Motor neuron (in vitro differentiated cells): Measurements from ENCODE around the gene CDHR3. TPM values are rescaled to one million over a fixed set of nuclear protein-coding genes. Genes with fewer than 3 reads are reported as not detected.
A peak's percentile ranks its signal among the peaks of the same experiment; 100 is the strongest.

Experiments used
- ATAC-seq, 8 experiments: fragments of 200-7000 bp; cut with Tn5 transposase; replicated peaks in 6 of 8; 2 replicates each; pipeline ENCODE4 v1.8.0; 2021; ENCODE audit warnings: mild to moderate bottlenecking in 8 of 8, moderate library complexity in 8 of 8
- H3K27ac ChIP-seq, 2 donors: fragments of 250-450 bp; sonication (Bioruptor Pico); 2 replicates each; pipeline ENCODE4 v1.9.0; 2021; ENCODE audit warnings: antibody characterized with exemption in 2 of 2, mild to moderate bottlenecking in 2 of 2, moderate library complexity in 1 of 2
- H3K4me1 ChIP-seq, 2 donors: fragments of 250-450 bp; sonication (Bioruptor Pico); replicated peaks in 1 of 2; 2 replicates each; pipeline ENCODE4 v1.6.1; 2021; ENCODE audit warnings: antibody characterized with exemption in 2 of 2, mild to moderate bottlenecking in 2 of 2, moderate library complexity in 1 of 2
- H3K4me3 ChIP-seq, 5 donors: fragments of 250-450 bp; sonication (Bioruptor Pico); 2 replicates each; pipeline ENCODE4 v1.9.0; 2021; ENCODE audit warnings: antibody characterized with exemption in 5 of 5, mild to moderate bottlenecking in 5 of 5, moderate library complexity in 4 of 5
- WGBS, 10 experiments: fragments of 450-650 bp; shearing (Covaris generic); methylation state at CpG; one replicate each; pipeline ENCODE4 v1.0.0; 2022; 5-methylcytosine and 5-hydroxymethylcytosine counted together
- in situ Hi-C, 9 experiments: fragments of 400-800 bp; cut with MboI; loops; one replicate each; pipeline ENCODE4 v1.15.0; 2021; ENCODE audit warnings: low sequenced_read_pairs in 9 of 9, low pct_unique_long_range_greater_than_20kb in 2 of 9; ENCODE audit not compliant: unreplicated experiment in 9 of 9
- total RNA-seq, 8 experiments: library from RNA; unstranded; fragments of 300-600 nt; gene quantifications; 2 replicates each; pipeline versions ENCODE4 v1.2.3 to v1.2.4, GENCODE V29; 2022

CDHR3 gene
- total RNA-seq, 8 experiments from 2014 or later, result 0.56 to 31.6 (median 5.8) TPM

DNA sequence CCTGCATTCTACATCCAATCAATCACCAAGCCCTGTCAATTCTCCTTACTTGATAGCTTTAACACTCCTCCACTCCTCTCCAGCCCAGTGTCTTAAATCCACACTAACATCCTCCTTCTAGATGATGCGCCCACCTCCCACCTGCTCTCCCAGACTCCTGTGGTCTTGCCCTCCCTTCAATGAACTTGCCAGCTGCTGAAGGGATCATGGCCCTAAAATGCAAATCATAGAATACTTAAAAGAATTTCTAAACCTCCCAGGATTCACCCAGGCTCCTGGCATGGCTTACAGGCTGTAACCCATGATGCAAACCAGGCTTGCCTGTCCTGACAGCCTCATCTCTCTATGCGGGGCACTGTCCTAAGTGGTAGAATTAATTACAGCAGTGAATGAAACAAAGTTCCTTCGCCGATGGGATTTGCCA lies 105.5 kb downstream of the CDHR3 start:
- H3K4me1 ChIP-seq, result peaks cover 34 to 41% of the 10 kb centered on the region in 2 donors
- no peak overlapping the region for H3K27ac ChIP-seq
- in situ Hi-C loops, result no loop called here
- no peak overlapping the region for H3K4me3 ChIP-seq
- WGBS, 10 experiments, result 32 to 96% (median 84%) methylated on average over 2 to 4 of the region's 4 CpGs; no CpG with 5 or more reads in 2 of the 10 experiments
- no peak for ATAC-seq

DNA sequence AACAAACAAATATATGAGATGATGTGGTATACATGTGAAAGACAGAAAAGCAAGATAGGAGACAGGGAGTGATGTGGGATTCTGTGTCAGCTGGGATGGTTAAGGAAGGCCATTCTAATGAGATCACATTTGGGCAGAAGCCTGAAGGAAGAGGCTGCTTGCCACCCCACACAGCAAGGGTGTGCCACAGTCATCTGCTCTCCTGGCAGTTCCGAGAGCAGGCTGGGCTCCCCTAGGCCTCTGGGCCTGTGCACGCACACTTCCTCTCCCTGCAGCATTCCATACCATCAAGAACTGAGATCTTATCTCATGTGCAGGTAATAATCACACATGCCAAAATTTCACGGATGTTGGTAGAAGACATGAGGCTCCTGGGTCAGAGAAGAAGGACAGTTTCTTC lies 105.9 kb downstream of the CDHR3 start:
- no peak overlapping the region for H3K27ac ChIP-seq
- ATAC-seq, result peak in 2 of 8 experiments; percentile 9 to 10
- in situ Hi-C loops, result no loop called here

DNA sequence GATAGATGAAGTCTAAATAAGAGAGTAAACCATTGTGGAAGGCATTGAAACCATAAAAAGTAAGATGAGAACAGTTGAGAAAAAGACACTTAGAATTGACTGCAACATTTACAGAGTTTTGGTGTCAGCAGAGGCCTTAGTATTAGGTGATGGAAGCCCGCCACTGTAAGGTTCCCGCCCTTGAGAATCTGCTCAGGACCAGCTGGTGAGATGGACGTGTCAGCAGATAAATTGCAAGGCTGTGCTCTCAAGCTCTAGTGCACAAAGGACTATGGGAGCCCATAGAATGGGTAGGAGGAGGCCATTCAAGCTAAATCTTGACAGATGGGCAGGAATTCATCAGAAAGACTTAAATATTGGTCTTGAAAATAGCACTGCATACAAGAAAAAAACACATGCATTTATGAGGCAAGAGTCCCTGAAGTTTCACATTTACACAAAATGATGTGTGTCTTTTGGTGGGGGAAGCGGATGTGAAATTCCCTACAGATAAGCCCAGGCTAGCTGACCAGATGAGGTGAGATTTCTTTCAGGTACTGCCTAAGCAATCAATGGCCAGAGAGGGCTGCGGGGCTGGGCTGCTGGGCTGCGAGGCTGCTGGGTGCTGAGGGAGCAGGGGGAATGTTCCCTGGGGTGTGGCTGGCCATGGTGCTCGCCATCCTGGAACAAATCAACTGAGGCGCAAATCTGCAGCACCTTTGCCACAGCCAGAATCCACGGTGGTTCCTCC lies 106.6 kb downstream of the CDHR3 start:
- in situ Hi-C loops, result no loop called here
- peaks cover 23 to 31% of the 10 kb centered on the region in 2 donors for H3K4me1 ChIP-seq
- no peak overlapping the region for H3K4me3 ChIP-seq
- 38 to 100% (median 74%) methylated on average over 1 to 5 of the region's 9 CpGs; no CpG with 5 or more reads in 2 of the 10 experiments for WGBS, 10 experiments
- ATAC-seq, result no peak
- H3K27ac ChIP-seq, result no peak overlapping the region

More for the DNA sequence above, 105.9 kb downstream of the CDHR3 start:
- WGBS, 10 experiments, result 27 to 100% (median 82%) methylated on average over 1 to 3 of the region's 3 CpGs; no CpG with 5 or more reads in 5 of the 10 experiments
- Histone ChIP-seq H3K4me1 (peaks cover 30 to 37% of the 10 kb centered on the region in 2 donors), H3K4me3 (no peak overlapping the region)

DNA sequence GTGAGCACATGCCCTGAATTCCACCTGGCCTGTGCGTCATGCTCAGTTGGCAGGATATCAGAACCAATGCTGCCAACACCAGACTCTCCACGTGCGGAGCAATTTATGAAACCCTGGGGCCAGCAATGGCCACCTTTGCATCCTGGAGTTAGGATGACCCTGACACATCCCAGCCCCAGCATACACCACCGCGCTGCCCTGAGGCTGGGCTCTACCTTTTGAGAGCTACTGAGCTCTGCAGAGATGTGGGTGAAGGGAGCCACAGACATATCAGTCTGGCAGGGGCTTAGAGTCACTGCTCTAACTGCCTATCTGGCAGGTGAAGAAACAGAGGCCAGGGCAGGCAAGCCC lies 107.1 kb downstream of the CDHR3 start:
- no peak for ATAC-seq

DNA sequence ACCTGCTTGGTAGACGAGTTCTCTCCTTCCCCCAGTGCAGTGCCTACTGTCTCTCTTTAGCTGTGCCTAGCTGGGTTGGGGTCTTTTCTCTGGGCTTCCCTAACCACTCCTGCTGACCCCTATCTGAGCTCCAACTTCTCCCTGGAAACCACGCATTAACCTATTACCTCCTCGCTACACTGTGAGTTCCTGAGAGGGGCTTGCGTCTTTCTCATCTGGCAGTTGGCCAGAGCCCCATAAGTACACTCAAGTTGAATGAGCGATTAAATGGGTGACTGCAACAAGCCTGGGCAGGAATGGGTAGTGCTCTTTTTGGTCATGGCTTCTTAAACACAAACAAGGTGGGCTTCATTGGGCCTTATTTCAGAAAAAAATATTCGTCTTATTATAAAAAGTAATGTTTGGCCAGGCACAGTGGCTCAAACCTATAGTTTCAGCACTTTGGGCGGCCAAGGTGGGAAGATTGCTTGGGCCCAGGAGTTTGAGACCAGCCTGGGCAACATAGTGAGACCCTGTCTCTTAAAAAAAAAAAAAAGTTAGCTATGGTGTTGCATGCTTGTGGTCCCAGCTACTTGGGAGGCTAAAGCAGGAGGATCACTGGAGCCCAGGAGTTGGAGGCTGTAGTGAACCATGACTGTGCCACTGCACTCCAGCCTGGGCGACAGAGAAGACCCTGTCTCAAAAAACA lies 107.6 kb downstream of the CDHR3 start:
- ATAC-seq, result no peak
- in situ Hi-C loops, result no loop called here
- peaks cover 12 to 20% of the 10 kb centered on the region in 2 donors for H3K4me1 ChIP-seq
- H3K4me3 ChIP-seq, result no peak overlapping the region
- WGBS, 10 experiments, result 60 to 100% (median 87%) methylated on average over 1 to 7 of the region's 8 CpGs; no CpG with 5 or more reads in 1 of the 10 experiments
- H3K27ac ChIP-seq, result no peak overlapping the region

More for the DNA sequence above, 107.1 kb downstream of the CDHR3 start:
- in situ Hi-C loops, result no loop called here
- Histone ChIP-seq H3K4me1 (peaks cover 18 to 25% of the 10 kb centered on the region in 2 donors), H3K4me3 (no peak overlapping the region), H3K27ac (no peak overlapping the region)
- WGBS, 10 experiments, result 90 to 100% methylated on average over 1 to 2 of the region's 5 CpGs; no CpG with 5 or more reads in 8 of the 10 experiments

DNA sequence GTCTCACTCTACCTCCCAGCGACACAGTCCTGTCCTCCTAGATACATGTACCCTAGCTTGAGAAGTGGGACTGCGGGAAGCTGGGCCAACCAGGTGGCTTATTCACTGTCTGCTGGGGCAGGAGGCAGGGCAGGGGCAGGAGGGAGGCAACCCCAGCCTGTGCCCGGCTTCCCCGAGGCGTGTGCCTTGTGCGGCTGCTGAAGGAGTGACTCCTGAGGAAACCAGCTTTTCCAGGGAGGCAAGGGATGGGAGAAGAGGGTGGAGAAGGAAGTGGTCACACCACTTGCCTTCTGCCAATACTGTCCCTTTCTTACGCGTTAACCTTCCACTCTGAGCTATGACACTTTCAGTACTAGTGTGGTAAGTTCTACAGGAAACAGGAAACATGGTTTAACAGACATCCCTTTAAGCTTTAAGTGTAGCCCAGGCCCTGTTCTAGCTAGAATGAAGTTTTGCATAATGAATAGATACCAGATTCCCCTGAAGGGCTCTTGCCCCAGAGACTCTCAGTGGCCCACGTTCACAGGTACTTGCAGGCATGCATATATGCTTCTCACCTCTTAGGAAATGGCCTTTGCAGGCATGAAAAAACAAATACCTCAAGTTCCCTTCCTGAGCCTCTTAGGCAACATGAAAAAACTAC lies 108.4 kb downstream of the CDHR3 start:
- Histone ChIP-seq H3K27ac (no peak overlapping the region), H3K4me3 (no peak overlapping the region), H3K4me1 (peaks cover 8 to 13% of the 10 kb centered on the region in 2 donors)
- ATAC-seq, result peak in 2 of 8 experiments; percentile 25 to 53
- 50 to 100% (median 91%) methylated on average over 1 to 8 of the region's 9 CpGs; no CpG with 5 or more reads in 3 of the 10 experiments for WGBS, 10 experiments
- in situ Hi-C loops, result no loop called here

DNA sequence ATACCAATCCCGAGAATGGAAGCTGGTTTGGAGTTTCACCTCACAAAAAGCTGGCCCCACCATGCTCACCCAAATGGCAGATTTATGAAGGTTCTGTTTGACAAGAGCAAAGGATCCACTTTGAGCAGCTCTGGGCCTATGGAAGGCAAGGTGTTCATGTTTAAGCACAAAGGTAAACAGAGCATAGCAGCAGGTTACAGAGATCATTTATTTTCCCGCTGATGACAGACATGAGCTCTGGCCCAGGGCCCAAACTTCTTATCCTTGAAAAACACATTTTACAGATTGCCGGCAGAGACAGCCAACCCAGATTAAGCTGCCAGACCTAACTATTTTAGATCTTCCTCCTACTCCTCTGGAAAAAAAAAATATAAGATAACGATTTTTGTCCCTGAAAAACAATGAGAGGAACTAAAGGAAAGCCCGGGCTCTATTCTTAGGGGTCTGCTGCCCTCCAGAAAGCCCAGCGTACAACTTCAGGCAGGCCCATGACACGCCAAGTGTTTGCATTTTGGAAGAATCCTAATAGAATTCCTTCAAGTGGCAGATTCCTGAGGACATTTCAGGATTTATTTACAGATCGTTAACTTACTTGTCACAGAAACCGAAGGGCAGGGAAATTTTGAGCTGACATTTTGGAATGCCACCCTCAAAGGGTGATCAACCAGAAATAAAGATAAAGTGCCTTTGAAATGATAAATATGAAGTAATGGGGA lies 109.1 kb downstream of the CDHR3 start:
- no peak for ATAC-seq
- H3K27ac ChIP-seq, result no peak overlapping the region
- in situ Hi-C loops, result no loop called here

DNA sequence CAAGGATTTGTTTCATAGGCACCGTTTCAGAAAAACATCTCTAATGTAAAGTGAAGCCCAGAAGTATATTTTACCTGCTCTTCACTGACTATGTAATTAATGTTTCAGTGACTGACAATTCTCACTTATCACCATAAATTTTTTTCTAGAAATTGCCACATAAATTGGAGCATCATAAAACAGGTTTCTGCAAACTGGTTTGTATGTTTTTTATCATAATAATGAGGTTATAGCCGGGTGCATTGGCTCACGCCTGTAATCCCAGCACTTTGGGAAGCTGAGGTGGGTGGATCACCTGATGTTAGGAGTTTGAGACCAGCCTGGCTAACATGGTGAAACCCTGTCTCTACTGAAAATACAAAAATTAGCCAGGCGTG lies 109.6 kb downstream of the CDHR3 start:
- no peak for ATAC-seq
- in situ Hi-C loops, result no loop called here
- H3K27ac ChIP-seq, result no peak overlapping the region
- H3K4me3 ChIP-seq, result no peak overlapping the region
- H3K4me1 ChIP-seq, result peaks cover 8 to 13% of the 10 kb centered on the region in 2 donors
- WGBS, 10 experiments, result 29 to 100% (median 85%) methylated on average over 1 to 4 of the region's 4 CpGs; no CpG with 5 or more reads in 1 of the 10 experiments

More for the DNA sequence above, 109.1 kb downstream of the CDHR3 start:
- peaks cover 8 to 13% of the 10 kb centered on the region in 2 donors for H3K4me1 ChIP-seq
- no peak overlapping the region for H3K4me3 ChIP-seq
- 14 to 100% (median 77%) methylated on average over 1 to 9 of the region's 9 CpGs for WGBS, 10 experiments

DNA sequence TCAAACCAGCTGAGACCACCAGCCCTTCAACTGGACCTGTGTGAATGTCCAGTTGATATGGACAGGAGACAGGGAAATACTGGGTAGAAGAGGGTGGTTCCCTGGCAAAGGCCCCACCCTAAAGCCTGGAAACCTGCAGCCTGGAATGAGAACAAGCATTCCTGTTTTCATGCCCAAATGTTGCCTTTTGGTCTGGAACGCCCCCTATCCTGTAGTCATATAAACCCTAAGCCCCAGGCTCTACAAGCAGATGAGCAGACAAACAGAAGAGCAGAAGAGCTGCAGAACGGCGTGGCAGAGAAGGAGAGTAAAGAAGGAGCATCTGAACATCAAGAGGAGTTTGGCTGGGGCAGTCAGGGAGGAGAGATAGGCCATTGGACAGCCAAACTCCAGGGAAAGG lies 110.6 kb downstream of the CDHR3 start:
- 82 to 100% (median 96%) methylated on average over 1 to 3 of the region's 3 CpGs; no CpG with 5 or more reads in 4 of the 10 experiments for WGBS, 10 experiments
- no peak for ATAC-seq
- Histone ChIP-seq H3K4me1 (peaks cover 8 to 13% of the 10 kb centered on the region in 2 donors), H3K27ac (no peak overlapping the region), H3K4me3 (no peak overlapping the region)
- in situ Hi-C loops, result no loop called here

DNA sequence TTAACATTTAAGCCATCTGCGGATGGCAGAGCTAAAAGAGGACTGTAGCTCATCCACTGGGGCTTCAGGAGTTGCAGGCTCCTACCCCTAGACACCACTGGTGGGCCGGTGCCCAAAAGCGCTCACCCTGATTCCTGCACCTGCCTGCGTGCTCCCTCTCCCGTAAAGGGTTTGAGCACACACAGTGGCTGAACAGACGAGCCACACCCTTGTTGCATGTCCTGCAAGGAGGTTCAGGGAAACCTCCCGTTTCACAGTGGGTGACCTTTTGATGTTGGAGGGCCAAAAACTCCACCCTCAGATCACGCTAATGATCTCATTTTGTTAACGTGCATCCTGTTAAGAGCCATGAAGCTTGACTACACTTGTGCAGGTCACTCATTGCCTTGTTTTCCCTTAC lies 111.2 kb downstream of the CDHR3 start:
- 20 to 100% (median 71%) methylated on average over 1 to 3 of the region's 9 CpGs; no CpG with 5 or more reads in 5 of the 10 experiments for WGBS, 10 experiments
- ATAC-seq, result no peak
- in situ Hi-C loops, result no loop called here
- Histone ChIP-seq H3K4me1 (peaks cover 7 to 11% of the 10 kb centered on the region in 2 donors), H3K4me3 (no peak overlapping the region), H3K27ac (no peak overlapping the region)

DNA sequence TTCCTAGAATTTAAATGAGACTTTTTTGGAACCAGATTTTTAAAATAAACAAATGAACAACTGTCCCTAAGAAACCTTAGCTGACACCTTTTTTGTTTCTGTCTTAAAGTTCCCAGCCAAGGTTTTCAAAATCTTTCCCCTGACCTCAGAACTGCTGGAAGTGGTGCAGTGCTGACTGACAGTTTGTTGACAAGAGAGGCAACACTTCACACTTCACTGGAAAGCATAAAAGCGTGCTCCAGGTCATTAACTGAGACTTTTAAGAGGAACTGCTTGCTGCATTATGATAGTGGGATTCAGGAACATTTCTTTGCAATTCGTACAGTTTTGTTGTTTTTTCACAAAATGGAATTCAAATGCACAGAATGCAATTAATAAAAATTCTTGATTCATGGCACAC lies 112.9 kb downstream of the CDHR3 start:
- 20 to 100% (median 59%) methylated on average over 1 to 2 of the region's 2 CpGs; no CpG with 5 or more reads in 1 of the 10 experiments for WGBS, 10 experiments
- Histone ChIP-seq H3K4me1 (peaks cover 0 to 5% of the 10 kb centered on the region in 2 donors), H3K27ac (no peak overlapping the region), H3K4me3 (no peak overlapping the region)
- in situ Hi-C loops, result no loop called here
- ATAC-seq, result no peak

DNA sequence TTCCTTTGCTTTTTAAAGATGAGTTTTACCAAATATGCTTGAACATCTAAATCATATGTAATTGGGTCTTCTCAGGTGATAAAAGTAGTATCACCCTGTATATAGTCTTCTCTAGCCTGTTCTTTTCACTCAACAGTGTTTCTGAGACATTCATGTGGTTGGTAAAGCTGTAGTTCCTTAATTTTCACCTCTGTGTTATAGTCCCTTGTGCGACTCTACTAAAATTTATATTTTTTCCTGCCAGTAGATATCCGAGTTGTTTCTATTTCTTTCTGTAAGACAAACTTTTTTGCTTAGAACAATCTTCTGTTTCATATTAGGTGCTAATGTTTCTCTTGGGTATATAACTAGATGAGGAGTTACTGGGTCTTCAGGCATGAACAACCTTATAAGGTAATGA lies 113.5 kb downstream of the CDHR3 start:
- in situ Hi-C loops, result no loop called here
- Histone ChIP-seq H3K27ac (no peak overlapping the region), H3K4me1 (peaks cover 0 to 5% of the 10 kb centered on the region in 2 donors), H3K4me3 (no peak overlapping the region)
- WGBS, 10 experiments, result 69 to 100% (median 83%) methylated on average over 1 to 2 of the region's 2 CpGs; no CpG with 5 or more reads in 1 of the 10 experiments
- ATAC-seq, result no peak
